Mammary epithelial cell (primary cell): ENCODE data around the gene DSCAML1.

Source experiments
- EZH2 ChIP-seq: IDR thresholded peaks from 2 replicates; pipeline ENCODE4 v1.6.1; 2012; ENCODE audit warnings: low read length, inconsistent platforms, borderline replicate concordance
- TF ChIP-seq, protein P1 (sequence below), 2 donors: IDR thresholded peaks in 1 of 2; conservative IDR thresholded peaks in 1 of 2; 2 replicates each; pipeline ENCODE4 v1.5.1; 2011 to 2012; ENCODE audit warnings: inconsistent platforms in 2 of 2, low read length in 2 of 2, mild to moderate bottlenecking in 2 of 2, control low read depth in 1 of 2, low read depth in 1 of 2; ENCODE audit not compliant: insufficient read depth in 1 of 2; ENCODE audit errors: extremely low read depth in 1 of 2

DNA sequence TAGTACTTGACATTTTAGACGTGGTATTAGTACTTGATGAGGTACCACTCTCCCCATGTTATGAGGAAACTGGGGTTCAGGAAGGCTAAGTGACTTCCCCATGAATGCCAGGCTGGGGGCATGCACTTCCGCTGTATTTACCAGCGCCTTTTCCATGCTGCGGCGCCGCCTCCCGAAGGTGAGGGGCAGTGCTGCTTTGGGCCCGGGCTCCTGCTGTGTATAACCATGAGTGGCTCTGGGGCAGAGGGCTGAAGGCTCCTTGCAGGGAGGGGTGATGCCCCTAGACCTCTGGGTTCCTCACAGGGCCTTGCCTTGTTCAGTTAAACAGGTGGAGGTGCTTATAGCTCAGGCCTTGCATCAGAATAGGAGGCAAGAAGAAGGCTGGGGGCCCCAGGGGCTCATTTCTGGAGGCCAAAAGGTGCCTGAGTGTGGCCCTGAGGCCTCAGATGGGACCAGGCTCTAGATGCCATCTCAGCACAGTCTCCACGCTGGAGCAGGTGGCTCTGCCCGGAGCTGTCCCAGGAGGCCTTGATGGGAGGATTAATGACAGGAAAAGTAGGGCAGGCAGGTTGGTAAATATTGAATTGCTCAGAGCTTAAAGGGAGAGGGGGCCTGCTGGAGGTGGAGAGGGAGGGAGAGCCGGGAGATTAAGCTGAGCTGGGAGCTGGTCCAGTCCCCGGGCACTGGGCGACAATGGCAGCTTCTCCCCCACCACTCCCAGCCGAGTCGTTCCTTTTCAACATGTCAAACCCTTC lies 339.8 kb downstream of the DSCAML1 start:
- TF ChIP-seq EZH2, result no peak
- TF ChIP-seq, protein P1, sequence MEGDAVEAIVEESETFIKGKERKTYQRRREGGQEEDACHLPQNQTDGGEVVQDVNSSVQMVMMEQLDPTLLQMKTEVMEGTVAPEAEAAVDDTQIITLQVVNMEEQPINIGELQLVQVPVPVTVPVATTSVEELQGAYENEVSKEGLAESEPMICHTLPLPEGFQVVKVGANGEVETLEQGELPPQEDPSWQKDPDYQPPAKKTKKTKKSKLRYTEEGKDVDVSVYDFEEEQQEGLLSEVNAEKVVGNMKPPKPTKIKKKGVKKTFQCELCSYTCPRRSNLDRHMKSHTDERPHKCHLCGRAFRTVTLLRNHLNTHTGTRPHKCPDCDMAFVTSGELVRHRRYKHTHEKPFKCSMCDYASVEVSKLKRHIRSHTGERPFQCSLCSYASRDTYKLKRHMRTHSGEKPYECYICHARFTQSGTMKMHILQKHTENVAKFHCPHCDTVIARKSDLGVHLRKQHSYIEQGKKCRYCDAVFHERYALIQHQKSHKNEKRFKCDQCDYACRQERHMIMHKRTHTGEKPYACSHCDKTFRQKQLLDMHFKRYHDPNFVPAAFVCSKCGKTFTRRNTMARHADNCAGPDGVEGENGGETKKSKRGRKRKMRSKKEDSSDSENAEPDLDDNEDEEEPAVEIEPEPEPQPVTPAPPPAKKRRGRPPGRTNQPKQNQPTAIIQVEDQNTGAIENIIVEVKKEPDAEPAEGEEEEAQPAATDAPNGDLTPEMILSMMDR (conservative IDR thresholded peaks at IDR 0.05 in 1 of 2, IDR thresholded peaks at IDR 0.05 in 1 of 2; ENCODE audit: extremely low read depth in 1 of 2, insufficient read depth in 1 of 2, low read depth in 1 of 2, low read length in 2 of 2), result no peak
